COR-L47 (cell line): Measurements from ENCODE around the gene AMBRA1.
"Not testable (repeated sequence)": the region's sequence is repeated elsewhere in the genome, so short reads cannot be mapped to it uniquely, and the experiment has no call there.

Source experiments
- DNase-seq: peaks from one replicate; lab custom pipeline; 2025; lab: John Stamatoyannopoulos, UW

Gene AMBRA1

GRCh38 chr11:46612326-46612725 lies 18.5 kb upstream of the AMBRA1 start:
- no peak for DNase-seq

DNA sequence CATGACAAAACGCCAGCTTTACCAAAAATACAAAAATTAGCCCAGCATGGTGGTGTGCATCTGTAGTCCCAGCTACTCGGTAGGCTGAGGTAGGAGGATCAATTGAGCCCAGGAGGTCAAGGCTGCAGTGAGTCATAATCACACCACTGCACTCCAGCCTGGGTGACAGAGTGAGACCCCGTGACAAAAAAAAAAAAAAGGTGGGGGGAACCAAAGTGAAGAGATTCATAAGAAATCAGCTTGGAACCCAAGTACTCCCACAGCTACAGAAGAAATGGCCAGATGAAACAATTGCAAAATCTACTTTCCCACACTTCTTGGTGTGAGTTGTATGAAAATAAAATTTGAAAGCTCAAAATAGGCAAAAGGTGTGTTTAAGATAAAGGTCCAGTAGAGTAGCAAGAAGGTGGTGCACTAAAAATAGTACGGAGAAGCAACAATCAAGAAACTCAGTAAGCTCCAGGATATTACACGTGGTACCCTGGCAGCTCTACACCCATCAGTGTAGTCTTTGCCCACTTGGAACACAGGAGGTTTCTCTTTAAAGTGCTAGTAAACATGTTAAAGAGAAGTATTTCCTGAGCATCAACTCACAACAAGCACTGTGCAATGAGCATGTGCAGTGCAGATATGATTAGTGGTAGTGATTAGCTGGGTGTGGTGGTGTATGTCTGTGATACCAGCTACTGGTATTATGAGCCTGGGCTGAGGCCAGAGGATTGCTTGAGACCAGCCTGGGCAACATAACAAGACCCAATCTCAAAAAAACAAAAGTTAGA lies 17.9 kb upstream of the AMBRA1 start:
- no peak for DNase-seq

DNA sequence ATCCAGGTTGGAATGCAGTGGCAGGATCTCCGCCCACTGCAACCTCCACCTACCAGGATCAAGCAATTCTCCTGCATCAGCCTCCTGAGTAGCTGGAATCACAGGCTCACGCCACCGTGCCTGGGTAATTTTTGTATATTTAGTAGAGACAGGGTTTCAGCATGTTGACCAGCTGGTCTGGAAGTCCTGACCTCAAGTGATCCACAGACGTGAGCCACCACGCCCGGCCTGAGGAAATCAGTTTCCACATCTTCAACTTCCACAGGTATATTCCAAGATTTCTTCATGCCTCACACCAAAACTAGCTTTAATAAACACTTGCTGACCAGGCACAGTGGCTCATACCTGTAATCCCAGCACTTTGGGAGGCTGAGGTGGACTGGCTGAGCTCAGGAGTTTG lies 15.6 kb upstream of the AMBRA1 start:
- no peak for DNase-seq

GRCh38 chr11:46607516-46607915 lies 13.7 kb upstream of the AMBRA1 start:
- DNase-seq, result no peak

DNA sequence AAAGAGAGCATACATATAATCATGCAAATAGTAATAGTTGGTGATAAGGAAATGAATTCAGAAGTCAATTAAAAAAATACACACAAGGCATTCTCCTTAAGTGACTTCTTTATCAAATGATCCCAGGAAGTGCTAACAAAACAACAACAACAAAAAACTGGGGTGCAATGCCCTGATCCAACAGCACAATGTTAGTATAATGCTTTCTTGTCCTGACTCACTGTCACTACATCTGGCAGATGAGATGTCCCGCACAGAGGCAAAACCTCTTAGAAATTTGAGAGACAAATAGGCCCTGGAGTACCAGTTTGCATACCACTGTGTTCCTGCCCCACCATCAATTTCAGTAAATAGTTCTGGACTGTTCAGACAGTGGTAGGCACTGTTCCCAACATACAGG lies 11.0 kb upstream of the AMBRA1 start:
- DNase-seq, result no peak

GRCh38 chr11:46603704-46604308 lies 10.0 kb upstream of the AMBRA1 start:
- DNase-seq, result no peak

DNA sequence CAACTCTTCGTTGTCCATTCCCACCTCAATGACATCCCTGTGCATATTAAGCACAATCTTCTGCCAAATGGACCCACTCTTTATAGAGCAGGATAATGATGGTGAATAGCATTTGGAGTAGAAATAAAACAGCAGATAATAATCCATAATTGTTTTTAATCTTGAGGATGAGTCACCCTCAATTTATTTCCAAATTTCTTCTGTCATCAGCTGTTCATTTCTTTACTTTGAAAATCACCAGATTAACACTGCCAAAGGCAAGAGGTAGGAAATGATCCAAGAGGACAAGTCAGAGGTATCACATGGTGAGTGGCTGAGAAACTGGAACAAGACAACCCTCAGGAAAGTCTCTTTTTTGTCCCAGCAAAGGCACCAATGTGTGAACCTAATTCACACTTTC lies 7.3 kb upstream of the AMBRA1 start:
- no peak for DNase-seq

GRCh38 chr11:46600194-46600960 lies 6.6 kb upstream of the AMBRA1 start:
- DNase-seq, result no peak

DNA sequence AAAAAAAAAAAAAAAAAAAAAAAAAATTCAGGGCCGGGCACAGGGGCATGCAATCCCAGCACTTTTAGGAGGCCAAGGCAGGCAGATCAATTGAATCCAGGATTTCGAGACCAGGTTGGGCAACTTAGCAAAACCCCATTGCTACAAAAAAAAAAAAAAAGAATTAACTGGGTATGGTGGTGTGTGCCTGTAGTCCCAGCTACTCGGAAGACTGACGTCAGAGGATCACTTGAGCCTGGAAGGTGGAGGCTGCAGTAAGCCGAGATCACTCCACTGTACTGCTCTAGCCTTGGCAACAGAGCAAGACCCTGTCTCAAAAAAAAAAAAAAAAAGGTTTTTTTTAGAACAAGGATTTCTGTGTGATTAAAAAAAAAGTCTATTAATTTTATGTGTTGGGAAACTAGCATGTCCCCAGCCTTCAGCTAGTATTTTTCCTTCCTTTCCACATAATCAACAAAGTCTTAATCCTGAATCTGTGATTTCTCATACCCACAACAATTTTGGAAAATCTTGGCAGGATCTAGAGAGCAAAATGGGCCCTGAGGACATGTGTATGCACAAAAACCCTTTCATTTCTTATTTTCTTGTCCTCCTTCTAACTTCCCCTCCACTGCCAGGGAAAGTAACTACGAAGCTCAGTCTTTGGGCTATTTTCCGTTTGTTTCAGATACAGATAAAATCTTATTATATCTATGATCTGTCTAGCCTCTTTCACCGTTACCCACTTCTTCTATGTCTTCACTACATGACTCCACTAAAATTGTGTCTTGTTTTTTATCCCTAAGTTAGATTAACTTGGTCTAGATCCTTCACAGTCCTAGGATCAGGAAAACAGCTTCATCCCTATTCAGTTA lies 5.7 kb upstream of the AMBRA1 start:
- no peak for DNase-seq

- no peak for DNase-seq
Observed at GRCh38 chr11:46597609-46598219, 3.9 kb upstream of the AMBRA1 start.

- no peak for DNase-seq
Observed at GRCh38 chr11:46597155-46597554, 3.3 kb upstream of the AMBRA1 start.

GRCh38 chr11:46594785-46595184 lies 962 bp upstream of the AMBRA1 start:
- DNase-seq, result no peak

GRCh38 chr11:46594374-46594700 lies 514 bp upstream of the AMBRA1 start:
- DNase-seq, result no peak

GRCh38 chr11:46590740-46591605 lies 2.9 kb downstream of the AMBRA1 start:
- DNase-seq, result no peak

DNA sequence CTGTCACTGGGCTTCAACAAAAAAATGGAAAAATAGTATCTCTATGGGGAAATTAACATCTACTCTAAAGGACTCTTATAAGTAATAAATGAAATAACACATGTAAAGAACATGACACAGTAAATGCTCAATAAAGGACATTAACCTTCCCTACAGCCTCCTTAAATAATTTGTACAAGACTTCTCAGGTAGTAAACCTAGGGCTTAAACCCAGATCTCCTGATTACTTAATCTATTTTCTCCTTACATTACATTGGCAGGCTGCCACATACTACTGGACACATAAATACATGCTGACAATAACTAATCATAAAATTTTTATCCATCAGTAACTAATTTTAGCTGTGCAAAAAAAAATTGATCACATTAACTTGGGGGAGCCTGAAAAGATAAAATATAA lies 4.9 kb downstream of the AMBRA1 start:
- DNase-seq, result no peak

GRCh38 chr11:46588131-46588530 lies 5.7 kb downstream of the AMBRA1 start:
- no peak for DNase-seq

GRCh38 chr11:46583513-46583912 lies 10.3 kb downstream of the AMBRA1 start:
- not testable (repeated sequence) for DNase-seq

- DNase-seq, result no peak
Observed at GRCh38 chr11:46582588-46582987, 11.2 kb downstream of the AMBRA1 start.

DNA sequence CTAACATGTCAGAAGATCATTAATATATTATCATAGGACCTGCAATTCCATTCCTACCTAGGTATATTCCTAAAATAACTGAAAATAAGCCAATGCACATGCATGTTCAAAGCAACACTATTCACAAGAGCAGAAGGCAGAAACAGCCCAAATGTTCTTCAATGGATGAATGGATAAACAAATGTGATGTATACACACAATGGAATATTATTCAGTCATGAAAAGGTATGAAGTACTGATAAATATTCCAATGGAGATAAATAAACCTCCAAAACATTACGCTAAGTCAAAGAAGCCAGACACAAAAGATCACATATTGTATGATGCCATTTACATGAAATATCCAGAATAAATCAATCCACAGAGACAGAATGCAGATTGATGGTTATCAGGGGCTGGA lies 16.8 kb downstream of the AMBRA1 start:
- DNase-seq, result no peak

DNA sequence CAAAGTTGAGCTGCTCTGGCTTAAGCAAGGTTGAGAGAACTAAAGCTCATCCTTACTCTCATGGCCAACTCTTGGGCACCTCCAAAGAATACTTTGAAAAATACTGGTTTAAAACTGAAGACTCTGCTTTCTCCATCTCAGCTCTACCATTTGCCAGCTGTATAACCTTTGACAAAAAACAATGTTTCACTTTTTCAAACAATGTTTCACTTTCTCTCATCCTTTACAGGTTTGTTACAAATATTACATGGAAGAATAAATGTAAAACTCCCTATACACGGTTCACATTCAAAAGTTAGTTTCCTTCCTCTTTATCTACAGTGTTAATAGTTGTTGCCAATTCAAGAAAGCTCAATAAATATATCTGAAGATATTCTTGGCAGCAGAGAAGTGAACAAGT lies 19.2 kb downstream of the AMBRA1 start:
- DNase-seq, result no peak
